CD4-positive, alpha-beta T cell (primary cell): Measurements from ENCODE around the gene MYL6. TPM values are rescaled to one million over a fixed set of nuclear protein-coding genes. Genes with fewer than 3 reads are reported as not detected.
A peak's percentile ranks its signal among the peaks of the same experiment; 100 is the strongest.

ENCODE experiments used
- ATAC-seq: fragments of 200-7000 bp; cut with Tn5 transposase; one replicate; pipeline ENCODE4 v1.10.0; 2022; ENCODE audit warnings: mild to moderate bottlenecking; ENCODE audit not compliant: poor library complexity
- CTCF ChIA-PET: fragments of 350-600 bp; sonication (Branson Sonifier 250); formaldehyde crosslinking; loops from one replicate; lab custom pipeline; 2021; ENCODE audit warnings: antibody characterized with exemption, inconsistent platforms; lab: Charles Lee
- POLR2A ChIA-PET: fragments of 350-600 bp; sonication (Branson Sonifier 250); formaldehyde crosslinking; loops from one replicate; lab custom pipeline; 2021; ENCODE audit warnings: antibody characterized with exemption, inconsistent platforms; lab: Charles Lee
- DNase-seq, 14 experiments: peaks; one replicate each; pipeline ENCODE4 v3.0.0-alpha.2; 2013 to 2020; ENCODE audit warnings: mixed read lengths in 2 of 14
- H3K27ac ChIP-seq, 2 donors: one replicate each; pipeline versions ENCODE4 v1.5.1 to v1.7.0; 2013; ENCODE audit warnings: low read length in 2 of 2, low read depth in 1 of 2, mild to moderate bottlenecking in 1 of 2
- H3K27me3 ChIP-seq, 2 experiments: 1 replicate in 1 of 2; 2 replicates in 1 of 2; pipeline versions ENCODE4 v1.6.1 to v1.7.0; 2013; ENCODE audit warnings: low read length in 2 of 2, control low read depth in 1 of 2, mild to moderate bottlenecking in 1 of 2, moderate library complexity in 1 of 2; ENCODE audit not compliant: insufficient read depth in 2 of 2, control insufficient read depth in 1 of 2
- H3K36me3 ChIP-seq: one replicate; pipeline ENCODE4 v1.6.1; 2013; ENCODE audit warnings: low read length, control low read depth; ENCODE audit not compliant: insufficient read depth
- H3K4me1 ChIP-seq: one replicate; pipeline ENCODE4 v1.6.1; 2013; ENCODE audit warnings: low read length, control low read depth; ENCODE audit not compliant: insufficient read depth
- H3K4me3 ChIP-seq: one replicate; pipeline ENCODE4 v1.5.1; 2013; ENCODE audit warnings: mild to moderate bottlenecking, low read length, moderate library complexity
- H3K9me3 ChIP-seq, 2 experiments: 1 replicate in 1 of 2; 2 replicates in 1 of 2; pipeline versions ENCODE4 v1.6.1 to v1.7.0; 2013; ENCODE audit warnings: low read length in 2 of 2, mild to moderate bottlenecking in 2 of 2, control low read depth in 1 of 2, moderate library complexity in 1 of 2; ENCODE audit not compliant: control insufficient read depth in 1 of 2, insufficient read depth in 1 of 2
- H3K27ac Mint-ChIP-seq: one replicate; pipeline ENCODE4 v1.8.0; 2020; ENCODE audit warnings: mixed read lengths
- H3K27me3 Mint-ChIP-seq: one replicate; pipeline ENCODE4 v1.8.0; 2021; ENCODE audit warnings: mixed read lengths
- H3K36me3 Mint-ChIP-seq: one replicate; pipeline ENCODE4 v1.8.0; 2021; ENCODE audit warnings: low read depth, mixed read lengths
- H3K4me1 Mint-ChIP-seq: one replicate; pipeline ENCODE4 v1.8.0; 2021; ENCODE audit warnings: low read depth, mixed read lengths
- H3K4me3 Mint-ChIP-seq: one replicate; pipeline ENCODE4 v1.8.0; 2020; ENCODE audit warnings: mild to moderate bottlenecking, mixed read lengths
- H3K9me3 Mint-ChIP-seq: one replicate; pipeline ENCODE4 v1.8.0; 2020; ENCODE audit warnings: mixed read lengths
- CTCF ChIP-seq: fragments of 200-600 bp; IDR thresholded peaks from one replicate; pipeline ENCODE4 v1.8.0; 2022; ENCODE audit warnings: antibody characterized with exemption, mild to moderate bottlenecking
- intact Hi-C, 2 experiments: fragments of 100-400 bp; cut with DNase I in 1 of 2; cut with micrococcal nuclease in 1 of 2; formaldehyde crosslinking; loops; one replicate each; pipeline versions ENCODE4 v1.15.1 to v1.9.0; 2023 to 2025; cut with DNase I, micrococcal nuclease
- total RNA-seq, 174 experiments: library from RNA in 2 of 174; stranded (reverse) in 2 of 174; gene quantifications; one replicate each; pipeline ENCODE4 v1.2.3 and lab custom pipeline; 2021 to 2026

MYL6 gene
- total RNA-seq, 2 experiments from 2014 or later, result 670 to 673 TPM

- CTCF ChIA-PET, result interaction anchor here (0.6 to 9.6 kb wide), 2 partner anchors 66 to 356 kb away, joined by 3 to 138 read pairs; partner anchors contain the start of gene SMARCC2
- POLR2A ChIA-PET, result interaction anchor here (1.4 kb wide), 1 partner anchor 149 kb away, joined by 4 read pairs; the partner anchor contains the start of gene RAB5B
- Histone ChIP-seq H3K4me3 (no peak overlapping the region), H3K36me3 (peaks cover 25% of the 10 kb centered on the region), H3K9me3 (no peaks in the 10 kb centered on the region), H3K27ac (no peak overlapping the region), H3K27me3 (no peaks in the 10 kb centered on the region), H3K4me1 (peaks cover 49% of the 10 kb centered on the region)
- ATAC-seq, result no peak
- no peak overlapping the region for H3K4me3 Mint-ChIP-seq
- H3K27ac Mint-ChIP-seq, result no peak overlapping the region
- H3K36me3 Mint-ChIP-seq, result peaks cover 16% of the 10 kb centered on the region
- H3K4me1 Mint-ChIP-seq, result peaks cover 58% of the 10 kb centered on the region
- intact Hi-C loops, result no loop called here
- H3K27me3 Mint-ChIP-seq, result no peaks in the 10 kb centered on the region
- TF ChIP-seq CTCF, result no peak
- H3K9me3 Mint-ChIP-seq, result no peaks in the 10 kb centered on the region
- DNase-seq, result no peak
These were observed 35.5 kb upstream of the MYL6 start for GRCh38 chr12:56122637-56123036.

GRCh38 chr12:56124133-56124532 lies 34.0 kb upstream of the MYL6 start:
- CTCF ChIA-PET, result interaction anchor here (1.2 to 9.6 kb wide), 4 partner anchors 20 to 134 kb away, joined by 3 to 138 read pairs (median 5); partner anchors contain the start of genes ANKRD52, PA2G4 and SMARCC2
- intact Hi-C loops, result no loop called here
- H3K9me3 ChIP-seq, result no peaks in the 10 kb centered on the region
- DNase-seq (no peak), ATAC-seq (no peak)
- H3K4me3 Mint-ChIP-seq, result no peak overlapping the region
- POLR2A ChIA-PET, result interaction anchor here (0.7 to 6.5 kb wide), 5 partner anchors 20 to 65 kb away, joined by 3 to 89 read pairs (median 3); partner anchors contain the start of genes MYL6, PA2G4 and SMARCC2
- no peak for TF ChIP-seq CTCF
- peak overlapping the region in 1 of 2 donors; percentile 3 for H3K27ac ChIP-seq
- H3K4me3 ChIP-seq, result no peak overlapping the region
- peaks cover 41% of the 10 kb centered on the region for H3K4me1 ChIP-seq
- H3K9me3 Mint-ChIP-seq, result no peaks in the 10 kb centered on the region
- peaks cover 22% of the 10 kb centered on the region for H3K36me3 ChIP-seq
- H3K27ac Mint-ChIP-seq, result peak overlapping the region; percentile 28
- H3K27me3 ChIP-seq, result no peaks in the 10 kb centered on the region
- peaks cover 49% of the 10 kb centered on the region for H3K4me1 Mint-ChIP-seq
- H3K36me3 Mint-ChIP-seq, result peaks cover 24% of the 10 kb centered on the region
- no peaks in the 10 kb centered on the region for H3K27me3 Mint-ChIP-seq

GRCh38 chr12:56126732-56127239 lies 31.4 kb upstream of the MYL6 start:
- Mint-ChIP-seq H3K27me3 (no peaks in the 10 kb centered on the region), H3K36me3 (peaks cover 41% of the 10 kb centered on the region), H3K4me3 (peak overlapping the region; percentile 97), H3K27ac (peak overlapping the region; percentile 86), H3K4me1 (peaks cover 65% of the 10 kb centered on the region), H3K9me3 (no peaks in the 10 kb centered on the region)
- POLR2A ChIA-PET, result interaction anchor here (0.6 to 6.5 kb wide), 10 partner anchors 9 to 309 kb away, joined by 3 to 133 read pairs (median 22); partner anchors contain the start of genes MYL6, MYL6B, ORMDL2 and PA2G4
- peak in 1 of 14 experiments; percentile 35 for DNase-seq
- Histone ChIP-seq H3K4me1 (peaks cover 57% of the 10 kb centered on the region), H3K9me3 (no peaks in the 10 kb centered on the region), H3K4me3 (no peak overlapping the region), H3K27me3 (no peaks in the 10 kb centered on the region), H3K27ac (peak overlapping the region; percentile 56 to 73), H3K36me3 (peaks cover 21% of the 10 kb centered on the region)
- CTCF ChIA-PET, result interaction anchor here (0.6 to 9.6 kb wide), 29 partner anchors 9 to 388 kb away, joined by 3 to 138 read pairs (median 5); partner anchors contain the start of genes MYL6, MYL6B, RNF41 and RPL41
- TF ChIP-seq CTCF, result no peak
- intact Hi-C loops, result loop anchor here (1.0 to 5.0 kb wide), 5 partner anchors 31 to 384 kb away; partner anchors contain the start of genes CS (in 1 of the 2), GDF11 (in 1 of the 2) and SMARCC2 (in 1 of the 2)
- ATAC-seq, result no peak
